Retinal pigment epithelial cell (primary cell): ENCODE measurements around the gene COL19A1.

Experiments
- DNase-seq: peaks from one replicate; pipeline ENCODE4 v3.0.0-alpha.2; 2010; ENCODE audit warnings: low read depth
- H3K4me3 ChIP-seq: 2 replicates; pipeline ENCODE4 v1.5.1; 2011; ENCODE audit warnings: mild to moderate bottlenecking, low read length, control low read depth, moderate library complexity
- CTCF ChIP-seq: conservative IDR thresholded peaks from 2 replicates; pipeline ENCODE4 v1.5.1; 2011; ENCODE audit warnings: low read depth, low read length, control low read depth, inconsistent platforms

Gene COL19A1

GRCh38 chr6:70257768-70258273 lies 391.5 kb downstream of the COL19A1 start:
- TF ChIP-seq CTCF, result no peak

GRCh38 chr6:70258483-70258882 lies 392.1 kb downstream of the COL19A1 start:
- H3K4me3 ChIP-seq, result no peak overlapping the region
- no peak for DNase-seq
- TF ChIP-seq CTCF, result no peak

More at GRCh38 chr6:70257768-70258273, 391.5 kb downstream of the COL19A1 start:
- no peak for DNase-seq
- no peak overlapping the region for H3K4me3 ChIP-seq
